ENCODE measurements around the gene COL15A1. TPM values are rescaled to one million over a fixed set of nuclear protein-coding genes. Genes with fewer than 3 reads are reported as not detected.

COL15A1 gene
- total RNA-seq, 1 experiment from 2014 or later = 0.04 TPM

- Histone ChIP-seq H3K36me3 (ENCODE audit: insufficient read depth, low read length, poor library complexity, severe bottlenecking) (no peaks in the 10 kb centered on the region), H3K27me3 (replicated peaks; ENCODE audit: insufficient read depth, low read depth, low read length, poor library complexity) (no peaks in the 10 kb centered on the region), H3K4me3 (ENCODE audit: low read depth, low read length, poor library complexity, severe bottlenecking) (no peak overlapping the region), H3K27ac (ENCODE audit: low read depth, low read length, poor library complexity, severe bottlenecking) (no peak overlapping the region), H3K9me3 (ENCODE audit: low read depth, low read length, poor library complexity, severe bottlenecking) (no peaks in the 10 kb centered on the region), H3K4me1 (ENCODE audit: insufficient read depth, low read length, poor library complexity, severe bottlenecking) (no peaks in the 10 kb centered on the region)
- POLR2A ChIA-PET (ENCODE audit: low non-redundant PET) = no interaction called here
- CTCF ChIA-PET = no interaction called here
- DNase-seq (ENCODE audit: low spot score) = no peak
- BruUV-seq (replicated peaks) = no TSS peak
- TF ChIP-seq EZH2 (IDR thresholded peaks at IDR 0.05; ENCODE audit: borderline replicate concordance, low read depth, low read length, poor library complexity, severe bottlenecking) (no peak), CTCF (conservative IDR thresholded peaks at IDR 0.05; ENCODE audit: low read depth, low read length) (no peak)
- intact Hi-C loops (cut with micrococcal nuclease; ENCODE audit: unreplicated experiment) = no loop called here
Measured at GRCh38 chr9:99051851-99052250, 108.1 kb downstream of the COL15A1 start.

- ChIA-PET POLR2A (ENCODE audit: low non-redundant PET) (no interaction called here), CTCF (no interaction called here)
- Histone ChIP-seq H3K4me1 (ENCODE audit: insufficient read depth, low read length, poor library complexity, severe bottlenecking) (no peaks in the 10 kb centered on the region), H3K4me3 (ENCODE audit: low read depth, low read length, poor library complexity, severe bottlenecking) (no peak overlapping the region), H3K27me3 (replicated peaks; ENCODE audit: insufficient read depth, low read depth, low read length, poor library complexity) (no peaks in the 10 kb centered on the region), H3K36me3 (ENCODE audit: insufficient read depth, low read length, poor library complexity, severe bottlenecking) (no peaks in the 10 kb centered on the region), H3K27ac (ENCODE audit: low read depth, low read length, poor library complexity, severe bottlenecking) (no peak overlapping the region), H3K9me3 (ENCODE audit: low read depth, low read length, poor library complexity, severe bottlenecking) (no peaks in the 10 kb centered on the region)
- BruUV-seq (replicated peaks) = no TSS peak
- intact Hi-C loops (cut with micrococcal nuclease; ENCODE audit: unreplicated experiment) = no loop called here
- DNase-seq (ENCODE audit: low spot score) = no peak
- TF ChIP-seq CTCF (conservative IDR thresholded peaks at IDR 0.05; ENCODE audit: low read depth, low read length) = no peak
- TF ChIP-seq EZH2 (IDR thresholded peaks at IDR 0.05; ENCODE audit: borderline replicate concordance, low read depth, low read length, poor library complexity, severe bottlenecking) = no peak
Measured at GRCh38 chr9:99052815-99053715, 109.4 kb downstream of the COL15A1 start.

- Histone ChIP-seq H3K4me3 (ENCODE audit: low read depth, low read length, poor library complexity, severe bottlenecking) (no peak overlapping the region), H3K4me1 (ENCODE audit: insufficient read depth, low read length, poor library complexity, severe bottlenecking) (no peaks in the 10 kb centered on the region), H3K27me3 (replicated peaks; ENCODE audit: insufficient read depth, low read depth, low read length, poor library complexity) (no peaks in the 10 kb centered on the region), H3K36me3 (ENCODE audit: insufficient read depth, low read length, poor library complexity, severe bottlenecking) (no peaks in the 10 kb centered on the region), H3K27ac (ENCODE audit: low read depth, low read length, poor library complexity, severe bottlenecking) (no peak overlapping the region), H3K9me3 (ENCODE audit: low read depth, low read length, poor library complexity, severe bottlenecking) (no peaks in the 10 kb centered on the region)
- POLR2A ChIA-PET (ENCODE audit: low non-redundant PET) = no interaction called here
- CTCF ChIA-PET = no interaction called here
- DNase-seq (ENCODE audit: low spot score) = no peak
- intact Hi-C loops (cut with micrococcal nuclease; ENCODE audit: unreplicated experiment) = no loop called here
- TF ChIP-seq EZH2 (IDR thresholded peaks at IDR 0.05; ENCODE audit: borderline replicate concordance, low read depth, low read length, poor library complexity, severe bottlenecking) = no peak
- no peak for TF ChIP-seq CTCF (conservative IDR thresholded peaks at IDR 0.05; ENCODE audit: low read depth, low read length)
- BruUV-seq (replicated peaks) = no TSS peak
Measured at GRCh38 chr9:99054581-99054980, 110.9 kb downstream of the COL15A1 start.

Measured in A673 (cell line).